Measurements from ENCODE around the gene ALOX15.
A peak's percentile ranks its signal among the peaks of the same experiment; 100 is the strongest.
"Not testable (repeated sequence)": the region's sequence is repeated elsewhere in the genome, so short reads cannot be mapped to it uniquely, and the experiment has no call there.

ALOX15 gene

DNA sequence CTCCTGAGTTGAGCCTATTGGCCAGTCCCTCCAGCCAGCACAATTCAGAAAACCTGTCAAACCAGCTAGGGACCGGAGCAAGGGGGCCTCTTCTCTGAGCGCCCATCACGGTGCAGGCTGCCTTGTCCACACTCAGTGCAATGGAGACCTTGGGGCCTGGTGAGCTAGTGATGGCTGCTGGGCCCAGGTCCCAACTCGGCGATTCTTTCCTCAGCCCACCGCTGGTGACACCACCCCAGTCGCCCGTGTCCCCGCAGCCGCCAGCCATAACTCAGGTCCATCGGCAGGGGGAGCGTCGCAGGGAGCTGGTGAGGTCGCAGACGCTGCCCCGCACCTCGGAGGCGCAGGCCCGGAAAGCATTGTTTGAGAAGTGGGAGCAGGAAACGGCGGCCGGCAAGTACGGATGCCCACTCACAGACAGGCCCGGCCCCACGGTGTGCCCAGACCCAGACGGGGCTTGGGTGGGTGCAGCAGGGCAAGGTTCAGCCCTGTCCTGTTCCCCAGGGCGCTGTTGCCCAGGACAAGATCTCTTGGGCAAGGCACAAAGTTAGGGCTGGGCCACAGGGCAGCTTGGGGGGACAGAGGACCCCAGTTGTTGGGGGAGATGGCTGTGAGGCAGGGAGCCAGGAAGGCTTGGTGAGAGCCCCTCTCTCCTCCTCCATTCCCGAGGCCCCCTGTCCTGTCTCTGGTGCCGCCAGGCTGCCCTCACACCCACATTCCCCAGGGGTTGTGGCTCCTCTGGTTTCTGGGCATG, 46.4 kb downstream of the ALOX15 start:
- DNase-seq (ENCODE audit: low read depth in 3 of 3, low spot score in 1 of 3): peak in 1 of 3 donors; percentile 29

GRCh38 chr17:4594406-4594805, 47.1 kb downstream of the ALOX15 start:
- no peak for DNase-seq (ENCODE audit: low read depth in 3 of 3, low spot score in 1 of 3)

DNA sequence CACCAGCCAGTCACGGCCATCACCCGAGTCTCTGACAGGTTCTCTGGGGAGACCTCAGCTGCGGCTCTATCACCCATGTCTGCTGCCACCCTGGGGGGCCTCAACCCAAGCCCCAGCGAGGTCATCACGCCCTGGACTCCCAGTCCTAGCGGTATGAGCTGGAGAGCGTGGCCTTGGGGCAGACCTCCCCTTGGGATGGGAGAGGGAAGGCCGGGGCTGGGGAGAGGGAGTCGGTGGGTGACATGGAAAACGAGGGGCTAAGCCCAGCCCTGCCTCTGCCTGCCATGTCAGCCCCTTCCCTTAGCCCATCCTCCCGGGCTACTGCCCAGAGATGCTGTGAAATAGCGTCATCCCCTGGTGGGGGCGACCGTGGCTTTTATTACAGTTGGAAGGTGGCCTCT, 48.5 kb downstream of the ALOX15 start:
- DNase-seq (ENCODE audit: low read depth in 3 of 3, low spot score in 1 of 3): no peak

- DNase-seq (ENCODE audit: low read depth in 3 of 3, low spot score in 1 of 3): no peak
Measured at GRCh38 chr17:4592240-4593005, 49.1 kb downstream of the ALOX15 start.

DNA sequence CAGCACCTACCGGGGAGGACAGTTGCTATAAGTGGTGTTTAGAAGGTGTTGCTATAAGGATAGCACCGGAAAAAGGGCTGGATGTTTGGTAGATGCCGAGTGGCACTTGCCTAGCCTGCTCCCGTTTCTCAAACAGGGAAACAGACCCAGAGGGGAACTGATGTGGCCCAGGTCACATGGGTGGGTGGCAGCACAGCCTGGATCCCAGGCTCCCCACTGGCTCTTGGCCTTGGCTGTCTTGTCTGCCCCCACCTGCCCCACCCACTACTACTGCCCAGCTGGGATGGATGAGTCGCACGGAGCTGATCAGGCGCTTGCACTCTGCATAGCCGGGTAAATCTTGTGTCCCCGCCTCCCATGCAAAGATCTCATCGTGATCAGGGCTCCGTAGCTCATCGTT, 49.9 kb downstream of the ALOX15 start:
- no peak for DNase-seq (ENCODE audit: low read depth in 3 of 3, low spot score in 1 of 3)

DNA sequence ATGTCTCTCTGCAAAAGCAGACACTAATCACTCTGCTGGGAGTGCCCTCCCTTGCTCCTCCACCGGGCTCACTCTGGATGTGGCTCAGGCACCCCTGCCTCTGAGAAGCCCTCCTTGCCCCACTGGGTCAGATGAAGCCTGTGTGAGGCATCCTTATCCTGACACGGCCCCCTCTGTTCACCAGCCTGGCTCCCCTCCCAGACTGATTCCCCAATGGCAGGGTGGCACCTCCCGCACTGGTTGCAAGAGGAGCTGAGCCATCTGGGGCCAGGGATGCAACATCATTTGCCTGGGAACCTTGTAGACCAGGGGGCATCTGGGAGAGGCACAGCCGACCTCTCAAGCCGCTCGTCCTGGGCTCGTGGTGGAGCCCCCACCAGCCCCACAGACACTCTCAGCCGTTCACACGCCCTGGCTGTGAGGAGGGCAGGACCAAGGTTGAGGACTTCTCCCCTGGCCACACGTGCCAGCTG, 50.5 kb downstream of the ALOX15 start:
- DNase-seq (ENCODE audit: low read depth in 3 of 3, low spot score in 1 of 3): no peak

DNA sequence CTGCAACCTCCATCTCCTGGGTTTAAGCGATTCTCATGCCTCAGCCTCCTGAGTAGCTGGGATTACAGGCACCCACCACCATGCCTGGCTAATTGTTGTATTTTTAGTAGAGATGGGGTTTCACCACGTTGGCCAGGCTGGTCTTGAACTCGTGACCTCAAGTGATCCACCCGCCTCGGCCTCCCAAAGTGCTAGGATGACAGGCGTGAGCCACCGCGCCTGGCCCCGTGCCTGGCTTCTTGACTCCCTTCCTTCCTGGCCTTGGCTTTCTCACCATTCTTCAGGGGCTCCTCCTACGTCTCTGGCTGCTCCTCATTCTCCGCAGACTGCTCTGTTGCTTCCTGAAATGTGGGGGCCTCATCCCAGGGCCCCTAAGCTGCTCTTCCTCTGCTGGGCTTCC, 51.4 kb downstream of the ALOX15 start:
- not testable (repeated sequence) for DNase-seq (ENCODE audit: low read depth in 3 of 3, low spot score in 1 of 3)

- no peak for DNase-seq (ENCODE audit: low read depth in 3 of 3, low spot score in 1 of 3)
Measured at GRCh38 chr17:4588898-4589625, 52.4 kb downstream of the ALOX15 start.

DNA sequence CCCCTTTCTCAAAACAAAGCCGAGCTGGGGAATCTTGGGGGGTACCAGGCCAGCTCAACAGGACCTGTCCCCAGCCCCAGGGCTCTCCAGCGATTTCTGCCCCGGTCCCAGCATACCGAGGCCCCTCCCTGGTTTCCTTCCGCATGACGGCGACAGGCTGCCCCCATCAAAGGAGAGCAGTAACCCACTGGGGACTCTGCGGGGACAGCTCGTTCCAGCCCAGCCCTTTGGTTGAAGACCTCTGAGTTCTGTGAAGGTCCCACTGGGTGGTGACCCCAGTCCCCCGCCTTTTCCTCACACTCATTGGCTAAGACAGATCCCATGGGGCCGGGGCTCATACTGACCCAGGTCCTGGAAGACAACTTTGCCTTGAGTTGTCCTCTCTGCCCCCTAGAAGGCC, 53.1 kb downstream of the ALOX15 start:
- DNase-seq (ENCODE audit: low read depth in 3 of 3, low spot score in 1 of 3): no peak

DNA sequence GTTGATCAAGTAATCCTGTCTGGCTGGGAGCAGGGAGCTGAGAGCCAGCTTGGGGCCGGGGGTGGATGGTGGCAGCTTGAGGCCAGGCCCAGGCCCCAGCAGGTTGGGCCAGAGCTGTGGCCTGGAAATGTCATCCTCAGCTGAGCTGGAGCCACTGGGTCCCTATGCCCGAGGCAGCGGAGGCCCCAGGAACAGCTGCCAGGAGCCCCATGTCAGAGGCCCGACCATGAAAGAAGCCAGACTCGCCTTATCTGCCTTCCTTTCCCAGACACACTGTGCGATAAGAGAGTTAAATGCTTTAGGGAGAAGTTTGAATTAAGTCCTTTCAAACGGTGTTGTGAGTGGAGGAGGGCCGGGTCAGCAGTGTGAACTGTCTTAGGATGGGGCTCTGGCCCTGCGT, 53.7 kb downstream of the ALOX15 start:
- DNase-seq (ENCODE audit: low read depth in 3 of 3, low spot score in 1 of 3): no peak

GRCh38 chr17:4587195-4587594, 54.3 kb downstream of the ALOX15 start:
- DNase-seq (ENCODE audit: low read depth in 3 of 3, low spot score in 1 of 3): no peak

- no peak for DNase-seq (ENCODE audit: low read depth in 3 of 3, low spot score in 1 of 3)
Measured at GRCh38 chr17:4586043-4586442, 55.4 kb downstream of the ALOX15 start.

DNA sequence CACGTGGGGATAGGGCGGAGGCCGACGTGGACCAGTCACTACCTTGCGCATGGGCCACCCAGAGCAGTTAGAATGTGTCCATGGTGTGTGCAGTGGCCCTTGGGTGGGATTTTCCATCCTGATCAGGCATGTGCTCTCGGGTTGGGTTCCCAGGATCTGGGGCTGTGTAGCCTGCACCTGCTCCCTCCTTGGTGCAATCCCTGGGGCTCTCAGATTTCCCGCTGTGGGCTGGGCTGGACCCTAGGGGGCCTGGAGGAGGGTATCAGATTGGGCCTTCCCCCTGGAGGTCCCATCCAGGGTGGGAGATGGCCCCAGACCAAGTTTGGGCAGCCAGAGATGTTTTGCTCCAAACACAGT, 55.9 kb downstream of the ALOX15 start:
- no peak for DNase-seq (ENCODE audit: low read depth in 3 of 3, low spot score in 1 of 3)

DNA sequence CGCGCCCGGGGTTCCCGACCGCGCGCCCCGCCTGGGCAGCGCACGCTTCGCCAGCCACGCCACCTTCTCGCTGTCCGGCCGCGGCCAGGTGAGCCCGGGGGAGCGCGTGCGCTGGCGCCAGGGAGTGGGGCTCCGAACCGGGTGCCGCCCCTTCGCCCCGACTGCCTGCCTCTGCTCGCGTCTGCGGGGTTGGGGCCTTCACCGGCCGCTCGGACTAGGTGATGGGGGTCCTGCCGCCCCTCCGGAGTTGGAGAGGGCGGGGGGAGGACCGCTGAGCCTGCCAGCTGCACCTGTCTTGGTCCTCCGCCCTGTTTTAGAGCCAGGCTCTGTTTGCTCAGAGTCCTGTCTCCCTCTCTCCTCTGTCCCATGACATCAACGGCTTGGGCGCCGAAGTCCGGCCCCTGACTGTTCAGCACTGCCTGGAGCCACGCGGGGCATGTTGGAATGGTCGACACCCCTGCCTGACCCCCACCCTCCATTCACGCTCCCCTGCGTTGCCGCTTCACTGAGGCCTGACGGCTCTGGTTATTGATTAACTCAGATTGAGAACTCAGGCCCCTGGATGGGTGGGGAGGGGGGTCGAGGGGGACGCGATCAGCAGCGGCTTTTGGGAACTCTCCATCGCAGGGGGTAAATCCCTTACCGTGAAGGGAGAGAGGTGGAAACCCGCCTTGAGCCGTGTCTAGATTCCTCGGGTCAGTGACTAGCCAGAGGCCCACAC, 56.4 kb downstream of the ALOX15 start:
- no peak for DNase-seq (ENCODE audit: low read depth in 3 of 3, low spot score in 1 of 3)

DNA sequence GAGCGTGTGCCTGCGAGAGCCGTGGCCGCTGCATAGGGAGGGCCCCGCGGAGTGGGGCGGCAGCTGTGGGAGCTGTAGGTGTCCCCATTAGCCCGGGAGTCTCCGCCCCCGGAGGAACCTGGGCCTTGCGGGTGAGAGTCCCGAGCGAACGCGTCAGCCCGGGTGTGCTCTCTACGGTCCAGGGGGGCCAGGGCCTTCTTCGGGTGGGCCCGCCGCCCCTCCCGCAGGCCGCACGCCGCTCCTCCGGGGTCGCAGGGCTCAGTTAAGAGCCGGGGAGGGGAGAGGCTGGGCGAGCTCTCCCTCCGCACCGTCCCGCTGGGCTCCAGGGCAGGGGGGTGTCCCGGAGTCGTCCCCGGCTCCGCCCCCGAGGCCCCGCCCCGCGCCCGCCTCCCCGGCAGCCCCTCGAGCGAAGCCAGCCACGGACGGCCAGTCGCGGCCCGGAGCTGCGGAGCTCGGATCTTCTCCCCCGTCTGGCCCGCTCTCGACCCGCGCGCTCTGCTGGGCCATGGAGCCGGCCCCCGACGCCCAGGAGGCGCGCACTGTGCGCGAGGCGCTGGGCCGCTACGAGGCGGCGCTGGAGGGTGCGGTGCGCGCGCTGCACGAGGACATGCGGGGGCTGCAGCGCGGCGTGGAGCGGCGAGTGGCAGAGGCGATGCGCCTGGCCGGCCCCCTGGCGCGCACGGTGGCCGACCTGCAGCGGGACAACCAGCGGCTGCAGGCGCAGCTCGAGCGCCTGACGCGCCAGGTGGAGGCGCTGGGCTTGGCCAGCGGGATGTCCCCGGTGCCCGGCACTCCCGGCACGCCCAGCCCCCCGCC, 57.2 kb downstream of the ALOX15 start, which contains the start of gene SMTNL2:
TSS of gene SMTNL2 (plus strand) at position 429 of the 816 bp plus-strand sequence. CDS start at position 506, 77 bp downstream.
- DNase-seq (ENCODE audit: low read depth in 3 of 3, low spot score in 1 of 3): peak in 1 of 3 donors; percentile 10

- no peak for DNase-seq (ENCODE audit: low read depth in 3 of 3, low spot score in 1 of 3)
Measured at GRCh38 chr17:4583782-4584100, 57.7 kb downstream of the ALOX15 start.

- DNase-seq (ENCODE audit: low read depth in 3 of 3, low spot score in 1 of 3): no peak
Measured at GRCh38 chr17:4583206-4583605, 58.3 kb downstream of the ALOX15 start.

GRCh38 chr17:4582691-4583090, 58.8 kb downstream of the ALOX15 start:
- no peak for DNase-seq (ENCODE audit: low read depth in 3 of 3, low spot score in 1 of 3)

DNA sequence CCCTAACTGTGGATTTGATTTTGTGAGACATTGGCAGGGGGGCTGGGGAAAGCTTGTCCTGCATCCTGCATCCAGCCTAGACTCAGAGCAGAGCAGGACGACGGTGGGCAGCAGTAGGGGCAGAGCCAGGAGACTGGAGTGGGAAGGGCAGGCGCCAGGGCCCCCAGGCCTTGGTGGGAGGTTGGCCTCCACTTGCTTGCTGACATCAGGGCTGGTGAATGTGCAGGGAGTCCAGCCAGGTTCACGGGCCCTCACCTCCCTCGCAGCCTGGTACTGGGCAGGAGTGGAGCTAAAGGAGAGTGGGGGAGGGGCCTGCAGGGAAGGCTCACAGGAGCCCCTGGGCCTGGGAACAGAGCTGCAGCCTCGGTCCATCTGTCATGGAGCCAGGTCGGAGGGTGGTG, 59.4 kb downstream of the ALOX15 start:
- no peak for DNase-seq (ENCODE audit: low read depth in 3 of 3, low spot score in 1 of 3)
